BE2C (cell line): ENCODE results near the gene ACTRT2.

ENCODE experiments used
- DNase-seq: peaks from one replicate; pipeline ENCODE4 v3.0.0-alpha.2; 2020
- H3K27me3 ChIP-seq: fragments of 250-450 bp; sonication (Bioruptor Pico); 2 replicates; pipeline ENCODE4 v1.5.1; 2020; ENCODE audit warnings: mild to moderate bottlenecking
- H3K36me3 ChIP-seq: fragments of 250-450 bp; sonication (Bioruptor Pico); 2 replicates; pipeline ENCODE4 v1.5.1; 2020; ENCODE audit warnings: mild to moderate bottlenecking
- H3K4me1 ChIP-seq: fragments of 250-450 bp; sonication (Bioruptor Pico); 2 replicates; pipeline ENCODE4 v1.5.1; 2020
- H3K4me3 ChIP-seq: 2 replicates; pipeline ENCODE4 v1.5.1; 2011; ENCODE audit warnings: low read depth, low read length
- H3K9me3 ChIP-seq: fragments of 250-450 bp; sonication (Bioruptor Pico); 2 replicates; pipeline ENCODE4 v1.5.1; 2020
- CTCF ChIP-seq: IDR thresholded peaks from 2 replicates; pipeline ENCODE4 v1.5.1; 2012; ENCODE audit warnings: mild to moderate bottlenecking, low read depth, low read length

The ACTRT2 gene

GRCh38 chr1:3003941-3004270 is 17.4 kb upstream of the ACTRT2 start:
- no peak for TF ChIP-seq CTCF
- no peaks in the 10 kb centered on the region for H3K9me3 ChIP-seq

GRCh38 chr1:3004285-3005205 is 16.7 kb upstream of the ACTRT2 start:
- Histone ChIP-seq H3K9me3 (no peaks in the 10 kb centered on the region), H3K36me3 (no peaks in the 10 kb centered on the region), H3K27me3 (peaks cover 5% of the 10 kb centered on the region; the same call in 1 of the 2 replicates), H3K4me1 (no peaks in the 10 kb centered on the region), H3K4me3 (no peak overlapping the region)
- no peak for DNase-seq
- no peak for TF ChIP-seq CTCF

More at GRCh38 chr1:3003941-3004270, 17.4 kb upstream of the ACTRT2 start:
- DNase-seq = no peak
- Histone ChIP-seq H3K27me3 (peaks cover 5% of the 10 kb centered on the region; the same call in 1 of the 2 replicates), H3K4me3 (no peak overlapping the region), H3K36me3 (no peaks in the 10 kb centered on the region), H3K4me1 (no peaks in the 10 kb centered on the region)

- no peak for TF ChIP-seq CTCF
- no peak for DNase-seq
- H3K36me3 ChIP-seq = no peaks in the 10 kb centered on the region
- no peaks in the 10 kb centered on the region for H3K4me1 ChIP-seq
- no peaks in the 10 kb centered on the region for H3K27me3 ChIP-seq
- no peak overlapping the region for H3K4me3 ChIP-seq
- H3K9me3 ChIP-seq = no peaks in the 10 kb centered on the region
Measured at GRCh38 chr1:3005771-3006170, 15.5 kb upstream of the ACTRT2 start.

- Histone ChIP-seq H3K27me3 (no peaks in the 10 kb centered on the region), H3K4me1 (no peaks in the 10 kb centered on the region), H3K9me3 (no peaks in the 10 kb centered on the region), H3K4me3 (no peak overlapping the region), H3K36me3 (no peaks in the 10 kb centered on the region)
- TF ChIP-seq CTCF = no peak
- DNase-seq = no peak
Measured at GRCh38 chr1:3007298-3008147, 13.7 kb upstream of the ACTRT2 start.

GRCh38 chr1:3009021-3009420 is 12.2 kb upstream of the ACTRT2 start:
- Histone ChIP-seq H3K9me3 (no peaks in the 10 kb centered on the region), H3K4me3 (no peak overlapping the region), H3K27me3 (no peaks in the 10 kb centered on the region), H3K4me1 (no peaks in the 10 kb centered on the region), H3K36me3 (no peaks in the 10 kb centered on the region)
- DNase-seq = no peak
- TF ChIP-seq CTCF = no peak
